GM12892 (cell line): ENCODE data around the gene SNHG17.

Source experiments
- POLR2A ChIP-seq: IDR thresholded peaks from 2 replicates; pipeline ENCODE4 v1.6.1; 2011; ENCODE audit warnings: low read depth, low read length, control low read depth
- POLR2AphosphoS5 ChIP-seq: IDR thresholded peaks from 2 replicates; pipeline ENCODE4 v1.6.1; 2011; ENCODE audit warnings: low read depth, low read length, control low read depth
- TAF1 ChIP-seq: IDR thresholded peaks from 2 replicates; pipeline ENCODE4 v1.6.1; 2011; ENCODE audit warnings: low read depth, mild to moderate bottlenecking, control low read depth, low read length, borderline replicate concordance

- TF ChIP-seq POLR2A (no peak), TAF1 (no peak), POLR2AphosphoS5 (no peak)
Measured at GRCh38 chr20:38460040-38460623, 25.0 kb upstream of the SNHG17 start.
